Activated naive CD8-positive, alpha-beta T cell treated with anti-CD3 and anti-CD28 coated beads, Interleukin-2, amount 50 U/mL, for 16 hours (primary cell): ENCODE data around the gene SMAP1.

Experiments
- DNase-seq: peaks from one replicate; pipeline ENCODE4 v3.0.0-alpha.2; 2020; ENCODE audit warnings: low read depth, low spot score

SMAP1 gene

GRCh38 chr6:70667711-70668498 lies at the start of gene SMAP1:
SMAP1 (plus strand) TSS chr6:70667883; CDS start chr6:70668024, 141 bp downstream.
- DNase-seq, result peak; percentile 92

GRCh38 chr6:70620746-70621145 lies 46.9 kb upstream of the SMAP1 start:
- no peak for DNase-seq

GRCh38 chr6:70622461-70622860 lies 45.2 kb upstream of the SMAP1 start:
- no peak for DNase-seq

GRCh38 chr6:70625436-70625835 lies 42.2 kb upstream of the SMAP1 start:
- no peak for DNase-seq

GRCh38 chr6:70627500-70628254 lies 40.0 kb upstream of the SMAP1 start:
- no peak for DNase-seq

- DNase-seq, result no peak
These were observed 37.8 kb upstream of the SMAP1 start for GRCh38 chr6:70629929-70630328.

GRCh38 chr6:70633870-70634269 lies 33.8 kb upstream of the SMAP1 start:
- DNase-seq, result no peak

GRCh38 chr6:70636596-70636995 lies 31.1 kb upstream of the SMAP1 start:
- DNase-seq, result no peak

GRCh38 chr6:70638468-70638867 lies 29.2 kb upstream of the SMAP1 start:
- DNase-seq, result no peak

- no peak for DNase-seq
These were observed 16.3 kb upstream of the SMAP1 start for GRCh38 chr6:70651326-70651905.

GRCh38 chr6:70652216-70652615 lies 15.5 kb upstream of the SMAP1 start:
- DNase-seq, result no peak

- no peak for DNase-seq
These were observed 10.0 kb upstream of the SMAP1 start for GRCh38 chr6:70657706-70658105.

- DNase-seq, result no peak
These were observed 3.7 kb upstream of the SMAP1 start for GRCh38 chr6:70663881-70664466.

GRCh38 chr6:70666706-70667105 lies 977 bp upstream of the SMAP1 start:
- DNase-seq, result no peak

GRCh38 chr6:70667256-70667710 lies 400 bp upstream of the SMAP1 start:
- DNase-seq, result no peak

- DNase-seq, result no peak
These were observed 773 bp downstream of the SMAP1 start for GRCh38 chr6:70668499-70668812.

- DNase-seq, result no peak
These were observed 1.4 kb downstream of the SMAP1 start for GRCh38 chr6:70669133-70669532.

GRCh38 chr6:70672549-70672948 lies 4.9 kb downstream of the SMAP1 start:
- no peak for DNase-seq

- DNase-seq, result no peak
These were observed 5.4 kb downstream of the SMAP1 start for GRCh38 chr6:70673054-70673453.

GRCh38 chr6:70673601-70674000 lies 5.9 kb downstream of the SMAP1 start:
- no peak for DNase-seq

GRCh38 chr6:70675822-70676221 lies 8.1 kb downstream of the SMAP1 start:
- DNase-seq, result no peak

- no peak for DNase-seq
These were observed 9.1 kb downstream of the SMAP1 start for GRCh38 chr6:70676821-70677220.
